T-helper 1 cell treated with Interleukin-12 subunit alpha and Interleukin-12 subunit beta and Interleukin-4 antibody, amounts not matched to agents 30 ng/mL and 1 ng/mL, for 36 hours (primary cell): ENCODE data around the gene FEM1C. TPM values are rescaled to one million over a fixed set of nuclear protein-coding genes. Genes with fewer than 3 reads are reported as not detected.

Source experiments
- intact Hi-C: fragments of 100-400 bp; cut with micrococcal nuclease; formaldehyde crosslinking; loops from one replicate; pipeline ENCODE4 v1.15.1; 2024
- total RNA-seq: library from RNA; stranded (reverse); gene quantifications from 2 replicates; pipeline ENCODE4 v1.2.3, GENCODE V29; 2022

The FEM1C gene
- total RNA-seq, 1 donor from 2014 or later, result 14.7 TPM

GRCh38 chr5:115524199-115524847, 20.3 kb downstream of the FEM1C start:
- intact Hi-C loops, result loop anchor here (5.0 kb wide), 2 partner anchors 147 to 227 kb away; partner anchors contain the start of gene CCDC112

GRCh38 chr5:115522832-115523403, 21.7 kb downstream of the FEM1C start:
- intact Hi-C loops, result loop anchor here (1.0 to 5.0 kb wide), 4 partner anchors 8 to 226 kb away; partner anchors contain the start of gene CCDC112

GRCh38 chr5:115520191-115520590, 24.4 kb downstream of the FEM1C start:
- intact Hi-C loops, result loop anchor here (5.0 kb wide), 2 partner anchors 143 to 223 kb away; partner anchors contain the start of gene CCDC112

- intact Hi-C loops, result no loop called here
Measured at GRCh38 chr5:115516372-115516771, 28.2 kb downstream of the FEM1C start.

- intact Hi-C loops, result no loop called here
Measured at GRCh38 chr5:115514220-115514619, 30.4 kb downstream of the FEM1C start.

GRCh38 chr5:115511632-115512031, 32.9 kb downstream of the FEM1C start:
- intact Hi-C loops, result no loop called here

- intact Hi-C loops, result no loop called here
Measured at GRCh38 chr5:115510145-115510645, 34.4 kb downstream of the FEM1C start.

- intact Hi-C loops, result no loop called here
Measured at GRCh38 chr5:115509547-115509946, 35.0 kb downstream of the FEM1C start.

- intact Hi-C loops, result no loop called here
Measured at GRCh38 chr5:115507681-115508080, 36.9 kb downstream of the FEM1C start.

GRCh38 chr5:115503420-115503819, 41.2 kb downstream of the FEM1C start:
- intact Hi-C loops, result no loop called here

GRCh38 chr5:115501464-115502210, 42.9 kb downstream of the FEM1C start:
- intact Hi-C loops, result no loop called here

- intact Hi-C loops, result no loop called here
Measured at GRCh38 chr5:115500225-115500624, 44.4 kb downstream of the FEM1C start.

GRCh38 chr5:115496936-115497576, 47.5 kb downstream of the FEM1C start:
- intact Hi-C loops, result no loop called here

GRCh38 chr5:115494570-115495289, 49.8 kb downstream of the FEM1C start:
- intact Hi-C loops, result no loop called here

- intact Hi-C loops, result no loop called here
Measured at GRCh38 chr5:115490596-115490995, 54.0 kb downstream of the FEM1C start.

GRCh38 chr5:115489733-115490132, 54.8 kb downstream of the FEM1C start:
- intact Hi-C loops, result no loop called here

GRCh38 chr5:115487756-115488155, 56.8 kb downstream of the FEM1C start:
- intact Hi-C loops, result no loop called here

- intact Hi-C loops, result no loop called here
Measured at GRCh38 chr5:115487168-115487567, 57.4 kb downstream of the FEM1C start.

- intact Hi-C loops, result no loop called here
Measured at GRCh38 chr5:115486728-115487127, 57.8 kb downstream of the FEM1C start.

GRCh38 chr5:115484368-115484767, 60.2 kb downstream of the FEM1C start:
- intact Hi-C loops, result no loop called here

GRCh38 chr5:115480900-115481299, 63.7 kb downstream of the FEM1C start:
- intact Hi-C loops, result no loop called here
